Activated naive CD4-positive, alpha-beta T cell treated with anti-CD3 and anti-CD28 coated beads, Interleukin-2, amount 50 U/mL, for 72 hours (primary cell): ENCODE measurements around the gene KYNU. TPM values are rescaled to one million over a fixed set of nuclear protein-coding genes. Genes with fewer than 3 reads are reported as not detected.
"Not testable (repeated sequence)": the region's sequence is repeated elsewhere in the genome, so short reads cannot be mapped to it uniquely, and the experiment has no call there.

Experiments
- ATAC-seq, 2 donors: fragments of 150-1000 bp; cut with Tn5 transposase; 2 replicates each; pipeline ENCODE4 v1.10.0; 2021; ENCODE audit warnings: mild to moderate bottlenecking in 2 of 2, moderate library complexity in 2 of 2
- DNase-seq, 2 donors: peaks; one replicate each; pipeline ENCODE4 v3.0.0; 2021 to 2022; ENCODE audit warnings: low spot score in 2 of 2
- H3K27ac Mint-ChIP-seq, 2 donors: one replicate each; pipeline ENCODE4 v1.8.0; 2022; ENCODE audit warnings: mild to moderate bottlenecking in 2 of 2, mixed read lengths in 2 of 2
- H3K36me3 Mint-ChIP-seq, 2 donors: one replicate each; pipeline ENCODE4 v1.8.0; 2022; ENCODE audit warnings: mixed read lengths in 2 of 2
- H3K9me3 Mint-ChIP-seq, 2 donors: one replicate each; pipeline ENCODE4 v1.8.0; 2022; ENCODE audit warnings: mixed read lengths in 2 of 2
- total RNA-seq, 2 donors: library from RNA; stranded (reverse); gene quantifications; one replicate each; pipeline ENCODE4 v1.2.3, GENCODE V29; 2022

KYNU gene
- total RNA-seq, 2 donors from 2014 or later: not detected

DNA sequence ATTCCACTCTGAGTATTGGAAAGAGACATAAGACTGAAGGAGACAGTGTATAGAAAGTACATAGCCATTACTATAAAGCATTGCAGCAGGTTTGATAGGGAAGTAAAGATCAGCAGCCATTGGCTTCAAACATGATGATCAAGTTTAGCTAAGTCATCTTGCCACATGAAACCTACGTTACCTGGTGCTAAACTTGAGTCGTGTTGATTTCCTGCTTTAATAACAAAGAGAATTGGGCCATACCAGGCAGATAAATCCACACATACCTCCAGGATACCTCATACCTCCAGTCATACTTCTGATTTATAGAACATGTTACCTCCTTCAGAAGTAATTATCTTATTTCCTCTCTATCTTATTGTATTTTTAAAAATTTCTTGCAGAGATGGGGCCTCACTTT lies 10.3 kb upstream of the KYNU start:
- no peaks in the 10 kb centered on the region for H3K9me3 Mint-ChIP-seq
- no peak overlapping the region for H3K27ac Mint-ChIP-seq
- no peaks in the 10 kb centered on the region for H3K36me3 Mint-ChIP-seq
- DNase-seq (no peak), ATAC-seq (no peak)

DNA sequence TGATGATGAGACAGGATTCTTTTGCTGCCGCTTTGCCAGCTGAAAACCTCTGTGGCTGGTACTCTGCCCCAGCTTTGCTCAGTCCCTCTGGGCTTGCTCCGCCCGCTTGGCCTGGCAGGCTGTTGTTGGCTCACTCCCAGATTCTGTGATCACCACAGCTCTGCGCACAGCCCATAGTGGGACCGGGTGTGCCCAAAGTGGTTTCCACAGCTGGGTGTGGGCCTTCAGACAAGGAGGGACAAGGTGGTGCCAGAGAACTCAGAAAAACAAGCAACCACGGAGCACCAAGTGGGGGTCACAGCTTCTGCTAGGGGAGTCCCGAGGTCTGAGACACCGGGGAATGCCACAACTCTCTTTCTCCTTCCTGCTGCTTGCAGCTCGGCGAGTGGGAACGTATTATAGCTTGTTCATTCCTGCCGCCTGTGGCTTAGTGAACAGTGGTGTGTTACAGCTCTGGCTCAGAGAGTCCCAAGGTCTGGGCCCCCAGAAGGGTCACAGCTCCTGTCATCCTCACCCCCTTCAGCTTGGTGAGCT lies 9.2 kb upstream of the KYNU start:
- ATAC-seq: no peak

DNA sequence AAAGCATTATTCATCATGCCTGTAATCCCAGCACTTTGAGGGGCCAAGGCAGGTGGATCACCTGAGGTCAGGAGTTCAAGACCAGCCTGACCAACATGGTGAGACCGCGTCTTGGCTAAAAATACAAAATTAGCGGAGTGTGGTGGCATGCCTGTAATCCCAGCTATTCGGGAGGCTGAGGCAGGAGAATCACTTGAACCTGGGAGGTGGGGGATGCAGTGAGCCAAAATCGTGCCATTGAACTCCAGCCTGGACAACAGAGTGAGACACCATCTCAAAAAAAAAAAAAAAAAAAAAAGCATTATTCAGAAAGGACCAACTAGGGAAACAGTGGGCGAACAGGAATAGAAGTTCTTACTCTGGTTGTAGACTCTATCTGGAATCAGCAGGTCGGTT lies 8.4 kb upstream of the KYNU start:
- not testable (repeated sequence) for H3K27ac Mint-ChIP-seq, H3K36me3 Mint-ChIP-seq, ATAC-seq, DNase-seq, H3K9me3 Mint-ChIP-seq

More for the DNA sequence above, 9.2 kb upstream of the KYNU start:
- no peaks in the 10 kb centered on the region for H3K9me3 Mint-ChIP-seq
- H3K36me3 Mint-ChIP-seq: no peaks in the 10 kb centered on the region
- no peak for DNase-seq
- no peak overlapping the region for H3K27ac Mint-ChIP-seq

DNA sequence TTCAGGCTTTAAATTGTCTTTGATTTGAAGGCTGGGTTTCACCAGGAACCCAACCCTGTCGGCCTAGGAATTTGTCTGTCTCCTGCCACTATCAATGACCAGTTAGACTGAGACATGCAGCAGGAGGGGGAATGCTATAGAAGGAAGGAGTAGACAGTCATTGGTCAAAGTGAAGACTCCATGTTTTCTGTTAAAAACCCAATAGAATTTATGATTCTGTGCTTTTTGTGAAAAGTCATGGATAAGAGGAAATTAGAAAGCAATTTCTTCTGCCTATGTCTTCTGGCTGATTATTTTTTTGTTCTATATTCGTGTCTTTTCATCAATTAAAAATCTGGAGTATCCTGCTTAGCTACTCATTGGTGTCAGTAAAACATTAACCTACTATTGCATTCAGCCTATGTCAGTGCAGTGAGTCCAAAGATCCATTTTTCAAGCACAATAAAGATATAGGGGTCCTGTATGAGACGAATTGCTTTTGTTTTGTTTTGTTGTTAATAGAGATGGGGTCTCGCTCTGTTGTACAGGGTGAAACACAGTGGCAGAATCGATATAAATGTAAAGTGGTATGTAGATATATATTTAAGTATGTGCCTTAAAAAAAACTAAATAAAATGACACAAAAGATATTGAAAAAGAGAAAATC lies 7.9 kb upstream of the KYNU start:
- ATAC-seq (no peak), DNase-seq (no peak)
- Mint-ChIP-seq H3K36me3 (no peaks in the 10 kb centered on the region), H3K27ac (no peak overlapping the region), H3K9me3 (no peaks in the 10 kb centered on the region)

DNA sequence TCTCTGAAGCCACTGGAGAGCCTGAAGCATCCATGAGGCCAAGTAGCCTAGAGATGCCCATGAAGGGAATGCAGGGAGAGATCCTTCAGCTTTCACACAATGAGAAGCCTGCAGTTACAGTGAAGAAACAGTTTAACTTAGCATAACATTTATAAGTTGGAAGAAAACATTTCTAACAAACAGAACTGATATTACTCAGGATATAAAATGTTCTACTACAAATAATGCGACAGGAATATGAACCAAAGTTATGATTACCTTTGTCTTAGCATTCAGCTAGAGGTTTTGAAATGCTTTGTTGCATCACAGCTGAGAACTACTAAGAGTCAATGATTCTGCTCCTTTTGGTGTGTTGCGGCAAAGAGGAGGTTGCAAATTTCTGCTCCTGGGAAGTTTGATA lies 6.9 kb upstream of the KYNU start:
- DNase-seq (no peak), ATAC-seq (no peak)
- Mint-ChIP-seq H3K36me3 (no peaks in the 10 kb centered on the region), H3K9me3 (no peaks in the 10 kb centered on the region), H3K27ac (no peak overlapping the region)

DNA sequence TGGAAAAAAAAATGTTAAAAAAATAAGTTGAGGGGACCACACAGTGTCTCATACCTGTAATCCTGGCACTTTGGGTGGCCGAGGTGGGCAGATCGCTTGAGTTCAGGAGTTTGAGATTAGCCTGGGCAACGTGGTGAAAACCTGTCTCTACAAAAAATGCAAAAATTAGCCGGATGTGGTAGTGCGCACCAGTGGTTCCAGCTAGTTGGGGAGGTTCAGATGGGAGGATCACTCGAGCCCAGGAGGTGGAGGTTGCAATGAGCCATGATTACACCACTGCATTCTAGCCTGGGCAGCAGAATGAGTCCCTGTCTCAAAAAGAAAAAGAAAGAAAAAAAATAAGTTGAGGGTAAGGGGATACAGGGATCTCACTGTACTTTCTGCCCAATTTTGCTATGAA lies 6.1 kb upstream of the KYNU start:
- no peak overlapping the region for H3K27ac Mint-ChIP-seq
- H3K9me3 Mint-ChIP-seq: no peaks in the 10 kb centered on the region
- no peaks in the 10 kb centered on the region for H3K36me3 Mint-ChIP-seq
- DNase-seq (no peak), ATAC-seq (no peak)

DNA sequence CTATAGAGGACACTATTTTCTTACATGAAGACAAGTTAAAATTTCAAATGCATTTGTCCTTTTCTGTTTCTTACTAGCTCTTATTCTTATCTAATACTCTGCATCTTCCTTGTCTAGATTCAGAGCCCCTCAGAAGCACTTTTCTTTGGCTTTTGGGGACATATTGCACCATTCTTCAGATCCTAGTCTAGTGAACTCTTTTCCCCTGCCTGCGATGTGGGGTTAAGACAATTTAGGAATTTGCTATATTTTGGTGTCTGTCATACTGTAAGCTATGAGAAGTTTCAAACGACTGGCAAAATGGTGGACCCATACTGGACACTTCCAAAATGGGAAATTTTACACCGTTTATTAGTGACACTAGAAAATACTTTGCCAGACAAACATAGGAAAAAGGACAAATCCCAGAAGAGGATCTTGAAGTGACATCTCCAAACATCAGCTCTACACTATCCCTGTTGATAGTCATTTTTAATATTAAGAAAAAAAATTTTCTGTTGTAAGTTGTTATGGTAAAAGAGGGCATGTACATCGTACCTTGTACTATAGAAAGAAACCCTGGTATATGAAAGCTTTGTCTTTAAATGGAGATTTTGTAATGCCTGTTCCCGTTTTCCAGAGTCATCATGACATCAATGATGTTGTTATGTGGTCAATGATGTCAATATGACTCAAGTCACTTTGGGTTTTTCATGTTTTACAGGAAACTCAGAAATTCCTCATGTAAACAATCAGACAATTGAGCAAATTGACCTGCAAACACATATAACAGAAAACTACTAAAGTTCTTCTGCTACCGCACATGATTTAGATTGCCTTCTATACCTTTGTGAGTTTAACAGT lies 4.4 kb upstream of the KYNU start:
- ATAC-seq (no peak), DNase-seq (no peak)
- H3K27ac Mint-ChIP-seq: no peak overlapping the region
- H3K9me3 Mint-ChIP-seq: no peaks in the 10 kb centered on the region
- no peaks in the 10 kb centered on the region for H3K36me3 Mint-ChIP-seq

DNA sequence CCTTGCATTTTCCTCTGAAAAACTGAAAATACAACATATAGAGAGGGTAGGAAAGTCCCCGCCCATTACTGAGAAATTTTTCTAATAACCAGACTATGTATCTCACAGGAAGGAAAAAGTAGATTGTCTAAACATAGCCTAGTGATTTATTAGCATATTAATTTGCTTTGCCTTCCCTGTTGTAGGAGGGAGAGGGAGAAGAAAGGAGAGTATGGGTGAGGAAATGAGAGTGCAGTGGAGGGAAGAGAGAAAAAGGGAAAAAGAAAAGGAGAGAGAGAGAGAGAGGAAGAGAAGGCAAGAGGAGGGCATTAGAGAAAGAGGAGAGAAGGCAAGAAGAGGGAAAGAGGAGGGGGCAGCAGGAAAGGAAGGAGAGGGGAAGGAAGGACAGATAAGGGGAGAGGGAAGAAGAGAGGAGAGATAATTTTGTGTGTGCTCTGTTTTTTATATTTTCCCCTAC lies 3.6 kb upstream of the KYNU start:
- DNase-seq (no peak), ATAC-seq (no peak)
- H3K27ac Mint-ChIP-seq: no peak overlapping the region
- H3K36me3 Mint-ChIP-seq: no peaks in the 10 kb centered on the region
- no peaks in the 10 kb centered on the region for H3K9me3 Mint-ChIP-seq

DNA sequence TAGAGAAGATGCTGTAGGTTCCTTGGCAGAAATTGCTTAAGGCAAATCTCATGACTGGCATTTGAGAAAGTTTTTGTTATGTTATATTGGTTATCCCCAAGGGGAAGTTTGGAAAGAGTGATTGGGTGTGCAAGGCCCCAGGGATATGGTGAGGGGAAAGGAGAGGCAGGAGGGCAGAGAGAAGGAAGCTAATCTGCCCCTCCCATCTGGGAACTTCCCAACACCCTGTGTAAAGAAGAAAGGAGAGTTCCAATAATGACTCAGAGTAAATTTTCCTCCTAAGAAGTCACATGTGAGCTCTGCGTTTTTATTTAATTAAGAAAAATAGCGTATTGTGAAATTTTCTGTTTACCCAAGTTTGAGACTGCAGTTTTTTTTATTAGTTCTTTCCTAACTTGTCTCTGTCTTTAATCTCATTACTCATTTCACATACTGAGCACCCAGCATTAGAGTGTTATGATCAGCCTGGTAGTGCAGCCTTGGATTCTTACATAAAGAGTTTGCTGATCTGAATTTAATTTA lies 3.1 kb upstream of the KYNU start:
- no peaks in the 10 kb centered on the region for H3K36me3 Mint-ChIP-seq
- no peak overlapping the region for H3K27ac Mint-ChIP-seq
- DNase-seq: no peak
- ATAC-seq: no peak
- H3K9me3 Mint-ChIP-seq: no peaks in the 10 kb centered on the region

DNA sequence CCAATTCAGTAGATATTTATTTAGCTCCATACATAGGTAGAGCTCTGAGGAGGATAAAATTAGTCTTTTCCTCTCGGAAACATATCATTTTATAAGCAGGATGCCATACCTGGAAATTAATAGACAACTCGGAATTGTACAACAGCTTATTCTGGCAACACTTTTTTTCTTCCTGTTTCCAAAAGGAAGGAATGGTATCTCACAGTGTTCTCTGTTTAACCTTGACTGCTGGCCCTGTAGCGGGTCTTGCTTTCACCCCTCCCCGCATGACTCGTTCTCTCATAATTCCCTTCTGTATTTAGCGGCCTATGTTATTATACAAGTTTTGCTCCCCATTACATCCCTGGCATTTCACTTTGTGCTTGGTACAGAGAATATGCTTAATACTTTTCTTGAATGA lies 2.5 kb upstream of the KYNU start:
- DNase-seq: no peak
- H3K36me3 Mint-ChIP-seq: no peaks in the 10 kb centered on the region
- ATAC-seq: no peak
- H3K27ac Mint-ChIP-seq: no peak overlapping the region
- H3K9me3 Mint-ChIP-seq: no peaks in the 10 kb centered on the region

DNA sequence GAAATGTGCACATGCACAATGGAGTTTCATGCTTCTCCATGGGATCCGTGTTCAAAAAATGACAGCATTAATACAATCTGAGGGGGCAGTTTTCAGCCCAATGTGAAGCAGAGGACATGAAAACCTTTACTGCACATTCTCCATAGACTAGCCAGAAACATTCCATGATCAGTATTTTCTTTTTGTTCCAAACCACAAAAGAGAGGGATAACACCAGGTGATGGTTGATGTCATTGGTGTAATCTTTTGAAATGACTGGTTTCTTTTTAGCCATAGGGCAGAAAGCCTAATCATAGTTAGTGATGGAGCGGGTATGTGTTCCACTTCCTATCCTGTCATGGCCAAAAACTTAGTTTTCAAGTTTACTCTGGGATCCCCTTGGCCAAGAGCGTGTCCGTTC lies 1.8 kb upstream of the KYNU start:
- Mint-ChIP-seq H3K27ac (no peak overlapping the region), H3K9me3 (no peaks in the 10 kb centered on the region), H3K36me3 (no peaks in the 10 kb centered on the region)
- DNase-seq (no peak), ATAC-seq (no peak)

DNA sequence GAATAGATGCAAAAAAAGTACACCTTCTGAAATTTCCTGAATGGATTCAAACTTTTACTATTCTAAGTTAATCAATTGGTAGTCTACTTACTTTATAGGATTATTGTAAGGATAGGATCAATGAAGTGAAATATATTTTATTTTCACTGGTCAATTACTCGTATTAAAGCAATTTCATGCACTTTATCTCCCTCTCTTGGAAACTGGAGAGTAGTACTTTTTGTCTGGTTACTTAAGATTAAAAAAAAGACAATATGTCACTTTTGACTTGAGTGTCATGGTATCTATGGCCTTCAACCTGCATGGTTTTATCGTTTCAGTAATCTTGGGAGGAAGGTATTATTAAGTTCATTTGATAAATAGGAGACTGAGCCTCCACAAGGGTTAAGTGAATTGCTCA lies 1.0 kb upstream of the KYNU start:
- Mint-ChIP-seq H3K36me3 (no peaks in the 10 kb centered on the region), H3K9me3 (no peaks in the 10 kb centered on the region), H3K27ac (no peak overlapping the region)
- DNase-seq (no peak), ATAC-seq (no peak)

DNA sequence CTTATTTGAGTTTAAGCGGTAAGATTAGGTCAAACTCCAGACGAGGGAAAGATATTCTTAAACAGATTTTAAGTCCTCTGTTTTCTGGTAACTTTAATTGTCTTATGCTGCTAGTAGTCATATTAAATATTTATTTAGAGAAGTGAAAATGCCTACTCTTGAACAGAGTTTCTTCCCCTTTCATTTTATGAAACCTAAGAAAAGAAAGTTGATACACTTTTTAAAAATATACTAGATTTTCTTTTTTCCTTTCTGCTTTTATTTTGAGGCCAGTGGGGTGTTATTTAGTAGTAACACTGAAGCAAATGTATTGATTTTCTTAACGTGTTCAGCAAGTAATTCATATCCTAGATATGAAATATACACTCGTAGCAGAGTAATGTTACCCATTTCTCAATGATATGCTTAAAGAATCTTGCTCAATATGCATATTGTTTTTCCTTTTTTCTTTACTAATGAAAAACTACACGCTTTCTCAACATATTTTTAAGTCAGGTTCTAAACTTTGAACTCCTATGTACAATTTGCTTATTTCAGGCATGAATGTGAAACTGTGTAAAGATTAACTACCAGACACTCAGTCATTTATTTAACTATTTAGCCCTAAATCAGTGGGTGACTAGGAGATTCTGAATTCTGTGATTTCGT lies 691 bp downstream of the KYNU start:
- ATAC-seq: no peak
- no peaks in the 10 kb centered on the region for H3K36me3 Mint-ChIP-seq
- H3K27ac Mint-ChIP-seq: no peak overlapping the region
- no peaks in the 10 kb centered on the region for H3K9me3 Mint-ChIP-seq
- no peak for DNase-seq

DNA sequence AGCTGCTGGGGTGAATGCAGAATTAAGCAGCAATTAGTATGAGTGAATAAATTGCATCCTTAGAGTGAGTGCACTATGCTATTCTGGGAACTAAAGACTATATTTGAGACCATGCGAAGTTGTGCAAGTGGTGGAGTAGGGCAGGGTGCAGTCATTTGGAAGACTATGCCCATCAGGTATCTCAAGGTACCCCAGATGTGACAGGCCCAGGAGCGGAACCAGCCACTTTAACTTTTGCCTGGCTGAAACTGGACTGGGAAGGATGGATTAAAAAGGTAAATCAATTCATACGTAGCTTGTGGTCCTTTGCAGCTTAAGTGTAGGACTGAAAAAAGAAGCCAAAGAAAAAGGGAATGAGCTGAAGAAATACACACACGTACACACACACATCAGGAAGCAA lies 1.7 kb downstream of the KYNU start:
- Mint-ChIP-seq H3K9me3 (peaks cover 4 to 6% of the 10 kb centered on the region in 2 donors), H3K27ac (no peak overlapping the region), H3K36me3 (peaks cover 0 to 5% of the 10 kb centered on the region in 2 donors)
- ATAC-seq: no peak
- DNase-seq: no peak

DNA sequence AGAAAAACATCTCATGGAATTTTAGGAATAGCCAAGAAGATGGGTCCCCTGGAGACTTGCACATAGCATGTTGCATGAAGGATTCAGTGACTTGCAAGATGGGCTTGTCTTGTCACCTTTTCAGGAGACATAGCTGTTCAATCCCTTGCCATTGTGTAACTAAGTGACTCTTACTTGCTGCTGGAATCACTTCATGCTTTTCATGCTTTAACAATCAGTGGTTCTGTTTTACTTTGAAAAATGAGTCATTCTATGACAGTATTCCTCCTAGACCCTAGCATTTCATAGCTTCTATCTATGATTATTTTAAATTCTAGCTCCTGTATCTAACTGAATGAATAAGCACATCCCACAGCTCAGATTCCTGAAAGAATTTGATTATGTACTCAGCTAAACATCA lies 2.8 kb downstream of the KYNU start:
- H3K27ac Mint-ChIP-seq: no peak overlapping the region
- peaks cover 4 to 6% of the 10 kb centered on the region in 2 donors for H3K9me3 Mint-ChIP-seq
- ATAC-seq: no peak
- no peak for DNase-seq
- peaks cover 0 to 5% of the 10 kb centered on the region in 2 donors for H3K36me3 Mint-ChIP-seq

DNA sequence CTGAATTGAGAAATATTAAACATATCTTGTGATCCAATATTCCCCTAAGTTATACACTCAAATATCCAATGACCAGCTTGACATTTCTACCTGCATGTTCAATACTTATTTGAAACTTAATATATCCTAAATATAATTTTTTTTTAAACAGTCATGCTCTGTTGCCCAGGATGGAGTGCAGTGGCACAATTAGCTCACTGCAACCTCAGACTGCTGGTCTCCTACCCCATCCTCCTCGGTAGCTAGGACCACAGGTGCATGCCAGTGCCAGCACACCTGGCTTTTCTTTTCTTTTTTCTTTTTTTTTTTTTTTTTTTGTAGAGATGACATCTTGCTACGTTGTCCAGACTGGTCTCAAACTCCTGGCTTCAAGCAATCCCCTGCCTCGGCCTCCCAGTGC lies 4.2 kb downstream of the KYNU start:
- peaks cover 0 to 5% of the 10 kb centered on the region in 2 donors for H3K36me3 Mint-ChIP-seq

DNA sequence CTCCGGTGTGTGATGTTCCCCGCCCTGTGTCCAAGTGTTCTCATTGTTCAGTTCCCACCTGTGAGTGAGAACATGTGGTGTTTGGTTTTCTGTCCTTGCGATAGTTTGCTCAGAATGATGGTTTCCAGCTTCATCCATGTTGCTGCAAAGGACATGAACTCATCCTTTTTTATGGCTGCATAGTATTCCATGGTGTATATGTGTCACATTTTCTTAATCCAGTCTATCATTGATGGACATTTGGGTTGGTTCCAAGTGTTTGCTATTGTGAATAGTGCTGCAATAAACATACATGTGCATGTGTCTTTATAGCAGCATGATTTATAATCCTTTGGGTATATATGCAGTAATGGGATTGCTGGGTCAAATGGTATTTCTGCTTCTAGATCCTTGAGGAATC lies 5.0 kb downstream of the KYNU start:
- not testable (repeated sequence) for H3K27ac Mint-ChIP-seq, H3K9me3 Mint-ChIP-seq, DNase-seq

More for the DNA sequence above, 4.2 kb downstream of the KYNU start:
- ATAC-seq: no peak
- Mint-ChIP-seq H3K27ac (no peak overlapping the region), H3K9me3 (peaks cover 4 to 6% of the 10 kb centered on the region in 2 donors)
- DNase-seq: no peak

More for the DNA sequence above, 5.0 kb downstream of the KYNU start:
- not testable (repeated sequence) for ATAC-seq, H3K36me3 Mint-ChIP-seq
